GM18951 (cell line): ENCODE data around the gene ARID4B.

ENCODE experiments used
- POLR2A ChIP-seq: IDR thresholded peaks from 4 replicates; pipeline ENCODE4 v1.6.1; 2011; ENCODE audit warnings: mild to moderate bottlenecking; ENCODE audit not compliant: insufficient read length, insufficient read depth; ENCODE audit errors: extremely low read depth
- in situ Hi-C: fragments of 300-500 bp; cut with MboI; formaldehyde crosslinking; loops from one replicate; pipeline ENCODE4 v1.12.0; 2022; ENCODE audit warnings: low sequenced_read_pairs, mixed read lengths, inconsistent platforms; ENCODE audit not compliant: unreplicated experiment

The ARID4B gene

GRCh38 chr1:235158680-235159079, 169.3 kb downstream of the ARID4B start:
- in situ Hi-C loops, result no loop called here
- no peak for TF ChIP-seq POLR2A

- no peak for TF ChIP-seq POLR2A
- in situ Hi-C loops, result no loop called here
These were observed 170.8 kb downstream of the ARID4B start for GRCh38 chr1:235157150-235157549.

- in situ Hi-C loops, result no loop called here
These were observed 171.2 kb downstream of the ARID4B start for GRCh38 chr1:235156740-235157139.

GRCh38 chr1:235156265-235156664, 171.7 kb downstream of the ARID4B start:
- no peak for TF ChIP-seq POLR2A
- in situ Hi-C loops, result no loop called here

More at GRCh38 chr1:235156740-235157139, 171.2 kb downstream of the ARID4B start:
- TF ChIP-seq POLR2A, result no peak

GRCh38 chr1:235152235-235152634, 175.7 kb downstream of the ARID4B start:
- in situ Hi-C loops, result no loop called here
- no peak for TF ChIP-seq POLR2A

GRCh38 chr1:235151033-235151432, 176.9 kb downstream of the ARID4B start:
- in situ Hi-C loops, result no loop called here
- TF ChIP-seq POLR2A, result no peak

GRCh38 chr1:235149824-235150223, 178.2 kb downstream of the ARID4B start:
- no peak for TF ChIP-seq POLR2A
- in situ Hi-C loops, result no loop called here

GRCh38 chr1:235147269-235147668, 180.7 kb downstream of the ARID4B start:
- in situ Hi-C loops, result no loop called here
- no peak for TF ChIP-seq POLR2A

GRCh38 chr1:235145639-235146038, 182.3 kb downstream of the ARID4B start:
- in situ Hi-C loops, result no loop called here
- TF ChIP-seq POLR2A, result no peak

- no peak for TF ChIP-seq POLR2A
- in situ Hi-C loops, result no loop called here
These were observed 185.0 kb downstream of the ARID4B start for GRCh38 chr1:235142991-235143390.

- in situ Hi-C loops, result no loop called here
These were observed 188.7 kb downstream of the ARID4B start for GRCh38 chr1:235139315-235139714.

GRCh38 chr1:235138821-235139220, 189.2 kb downstream of the ARID4B start:
- in situ Hi-C loops, result no loop called here

More at GRCh38 chr1:235139315-235139714, 188.7 kb downstream of the ARID4B start:
- TF ChIP-seq POLR2A, result no peak

GRCh38 chr1:235136111-235136510, 191.9 kb downstream of the ARID4B start:
- in situ Hi-C loops, result no loop called here

More at GRCh38 chr1:235138821-235139220, 189.2 kb downstream of the ARID4B start:
- no peak for TF ChIP-seq POLR2A

GRCh38 chr1:235134171-235134570, 193.8 kb downstream of the ARID4B start:
- in situ Hi-C loops, result no loop called here

More at GRCh38 chr1:235136111-235136510, 191.9 kb downstream of the ARID4B start:
- no peak for TF ChIP-seq POLR2A

GRCh38 chr1:235133086-235133485, 194.9 kb downstream of the ARID4B start:
- in situ Hi-C loops, result no loop called here
- TF ChIP-seq POLR2A, result no peak

More at GRCh38 chr1:235134171-235134570, 193.8 kb downstream of the ARID4B start:
- no peak for TF ChIP-seq POLR2A
